ENCODE data around the gene SIRT6. TPM values are rescaled to one million over a fixed set of nuclear protein-coding genes. Genes with fewer than 3 reads are reported as not detected.
A peak's percentile ranks its signal among the peaks of the same experiment; 100 is the strongest.
"Not testable (repeated sequence)": the region's sequence is repeated elsewhere in the genome, so short reads cannot be mapped to it uniquely, and the experiment has no call there.

Gene SIRT6
- total and polyA plus RNA-seq, 10 of the 15 experiments (the other 5 are each of a cell fraction or from before 2014, with no cell fraction given), result 1.3 to 49.6 (median 24.2) TPM

GRCh38 chr19:4232139-4232538 is 49.8 kb upstream of the SIRT6 start:
- H2AFZ ChIP-seq (ENCODE audit: control insufficient read depth, low read depth, low read length); in situ Hi-C loops (cut with MboI); FAIRE-seq; H3K9ac ChIP-seq (ENCODE audit: control insufficient read depth, insufficient read depth, low read length); intact Hi-C loops (cut with micrococcal nuclease; ENCODE audit: unreplicated experiment); H3K9me3 ChIP-seq (replicated peaks; ENCODE audit: control insufficient read depth, insufficient read depth, low read length); H3K27me3 ChIP-seq (replicated peaks in 1 of 2; ENCODE audit: control insufficient read depth in 2 of 2, insufficient read depth in 2 of 2, low read length in 1 of 2); ATAC-seq; BruUV-seq (replicated peaks); H4K20me1 ChIP-seq (ENCODE audit: control insufficient read depth, insufficient read depth); DNase-seq (ENCODE audit: low read depth, low spot score): not testable (repeated sequence)
- ChIA-PET CTCF (interaction anchor here (0.6 to 3.2 kb wide), 10 partner anchors 11 to 217 kb away, joined by 3 to 42 read pairs (median 4); partner anchors contain the start of genes CHAF1A and YJU2), RAD21 (ENCODE audit: unreplicated experiment) (interaction anchor here (0.6 to 1.5 kb wide), 6 partner anchors 10 to 559 kb away, joined by 3 to 5 read pairs (median 3); partner anchors contain the start of gene FEM1A), SMC1A (ENCODE audit: uncharacterized antibody, unreplicated experiment) (interaction anchor here (0.8 to 1.8 kb wide), 8 partner anchors 10 to 247 kb away, joined by 3 to 6 read pairs (median 4); partner anchors contain the start of genes EEF2 and YJU2), POLR2A (interaction anchor here (0.6 to 6.0 kb wide), 11 partner anchors 10 to 420 kb away, joined by 3 to 45 read pairs (median 4); partner anchors contain the start of gene YJU2)
- Histone ChIP-seq H3K4me2 (ENCODE audit: control insufficient read depth, insufficient read depth) (peak overlapping the region; percentile 69), H3K27ac (ENCODE audit: control insufficient read depth, insufficient read depth) (peak overlapping the region; percentile 22), H3K4me3 (peak overlapping the region; percentile 93; the same call in 1 of the 2 replicates), H3K36me3 (ENCODE audit: control insufficient read depth in 2 of 2, insufficient read depth in 2 of 2, low read length in 1 of 2) (peaks cover 2 to 12% of the 10 kb centered on the region in 2 experiments; a peak in 3 of 4 replicates), H3K4me1 (ENCODE audit: control insufficient read depth, insufficient read depth, low read length) (peaks cover 11% of the 10 kb centered on the region), H3K79me2 (ENCODE audit: control insufficient read depth, insufficient read depth, low read length) (peaks cover 56% of the 10 kb centered on the region)
- 49% methylated on average over 2 of the region's 5 CpGs for WGBS (ENCODE audit: insufficient coverage, insufficient replicate concordance, low lambda C conversion rate, missing lambda C conversion rate)
- TF ChIP-seq ZNF384 (IDR thresholded peaks at IDR 0.05; ENCODE audit: borderline replicate concordance, low read depth, low read length), result peak; percentile 28; the same call in 1 of the 2 replicates
- peak; percentile 20; the same call in 1 of the 2 replicates for TF ChIP-seq MLLT1 (IDR thresholded peaks at IDR 0.05)

GRCh38 chr19:4231521-4231920 is 49.2 kb upstream of the SIRT6 start:
- ATAC-seq; in situ Hi-C loops (cut with MboI); H3K27me3 ChIP-seq (replicated peaks in 1 of 2; ENCODE audit: control insufficient read depth in 2 of 2, insufficient read depth in 2 of 2, low read length in 1 of 2); BruUV-seq (replicated peaks); FAIRE-seq; H2AFZ ChIP-seq (ENCODE audit: control insufficient read depth, low read depth, low read length); H3K36me3 ChIP-seq (ENCODE audit: control insufficient read depth in 2 of 2, insufficient read depth in 2 of 2, low read length in 1 of 2); intact Hi-C loops (cut with micrococcal nuclease; ENCODE audit: unreplicated experiment); H3K9me3 ChIP-seq (replicated peaks; ENCODE audit: control insufficient read depth, insufficient read depth, low read length); H4K20me1 ChIP-seq (ENCODE audit: control insufficient read depth, insufficient read depth); DNase-seq (ENCODE audit: low read depth, low spot score): not testable (repeated sequence)
- H3K4me3 ChIP-seq, result peak overlapping the region; percentile 93
- H3K79me2 ChIP-seq (ENCODE audit: control insufficient read depth, insufficient read depth, low read length), result peaks cover 56% of the 10 kb centered on the region
- H3K9ac ChIP-seq (ENCODE audit: control insufficient read depth, insufficient read depth, low read length), result peak overlapping the region; percentile 95; the same call in 1 of the 2 replicates
- H3K4me2 ChIP-seq (ENCODE audit: control insufficient read depth, insufficient read depth), result peak overlapping the region; percentile 75
- ChIA-PET SMC1A (ENCODE audit: uncharacterized antibody, unreplicated experiment) (interaction anchor here (1.1 to 2.3 kb wide), 9 partner anchors 10 to 246 kb away, joined by 3 to 10 read pairs (median 5); partner anchors contain the start of genes EEF2 and YJU2), RAD21 (ENCODE audit: unreplicated experiment) (interaction anchor here (1.2 to 2.3 kb wide), 4 partner anchors 10 to 469 kb away, joined by 3 to 9 read pairs (median 4); partner anchors contain the start of genes MPND and MRPL54), POLR2A (interaction anchor here (0.6 to 6.0 kb wide), 6 partner anchors 11 to 221 kb away, joined by 3 to 45 read pairs (median 4); partner anchors contain the start of genes CHAF1A and YJU2), CTCF (interaction anchor here (0.6 to 3.2 kb wide), 7 partner anchors 12 to 217 kb away, joined by 3 to 42 read pairs (median 6); no protein-coding TSS in a partner anchor)
- peak overlapping the region; percentile 99; the same call in 1 of the 2 replicates for H3K27ac ChIP-seq (ENCODE audit: control insufficient read depth, insufficient read depth)
- H3K4me1 ChIP-seq (ENCODE audit: control insufficient read depth, insufficient read depth, low read length), result peaks cover 16% of the 10 kb centered on the region
- WGBS (ENCODE audit: insufficient coverage, insufficient replicate concordance, low lambda C conversion rate, missing lambda C conversion rate), result 100% methylated on average over 6 of the region's 6 CpGs
